ENCODE results near the gene IDUA.
A peak's percentile ranks its signal among the peaks of the same experiment; 100 is the strongest.
"Not testable (repeated sequence)": the region's sequence is repeated elsewhere in the genome, so short reads cannot be mapped to it uniquely, and the experiment has no call there.

IDUA gene

GRCh38 chr4:988726-989721, 2.2 kb downstream of the IDUA start:
- no peak for DNase-seq

- no peak for DNase-seq
These were observed 3.1 kb downstream of the IDUA start for GRCh38 chr4:989722-990471.

- DNase-seq: no peak
These were observed 4.0 kb downstream of the IDUA start for GRCh38 chr4:990746-991367.

- no peak for DNase-seq
These were observed 4.8 kb downstream of the IDUA start for GRCh38 chr4:991451-992296.

GRCh38 chr4:992297-993110, 5.7 kb downstream of the IDUA start:
- peak; percentile 26 for DNase-seq

- no peak for DNase-seq
These were observed 6.5 kb downstream of the IDUA start, which contains the start of gene SLC26A1 for GRCh38 chr4:993111-994029. TSS of gene SLC26A1 (minus strand) at chr4:993404. CDS start at chr4:991703, 1,701 bp downstream.

DNA sequence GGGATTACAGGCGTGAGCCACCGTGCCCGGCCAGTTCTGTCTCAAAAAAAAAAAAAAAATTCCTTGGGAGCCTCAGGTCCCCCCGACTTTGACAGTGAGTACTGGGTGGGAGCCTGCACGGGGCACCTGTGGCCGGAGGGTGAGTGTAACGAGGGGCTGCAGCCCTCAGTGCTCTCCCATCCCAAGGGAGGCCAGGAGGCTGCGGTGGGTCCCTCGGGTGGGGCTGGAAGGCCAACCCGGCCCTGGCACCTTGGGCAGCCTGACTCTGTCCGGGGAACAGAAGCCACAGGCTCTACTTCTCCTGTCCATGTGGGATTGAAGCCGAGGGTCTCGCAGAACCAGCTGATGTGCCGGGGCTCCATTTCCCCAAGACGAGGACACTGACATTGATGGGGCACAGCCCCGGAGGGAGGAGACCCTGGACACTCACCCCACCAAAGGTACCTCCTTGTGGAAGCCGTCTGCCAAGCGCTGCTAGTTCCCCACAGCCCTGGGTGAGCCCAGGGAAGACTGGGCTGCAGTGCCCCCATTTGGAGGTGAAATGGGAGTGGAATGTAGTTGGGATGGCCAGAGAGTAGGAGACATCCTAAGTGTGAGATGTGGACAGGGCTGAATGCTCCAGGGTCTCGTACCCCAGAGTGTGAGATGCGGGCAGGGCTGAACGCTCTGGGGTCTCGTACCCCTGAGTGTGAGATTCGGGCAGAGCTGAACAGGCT, 8.6 kb downstream of the IDUA start:
- no peak for DNase-seq

- DNase-seq: no peak
These were observed 9.5 kb downstream of the IDUA start for GRCh38 chr4:996030-996996.

GRCh38 chr4:996997-997374, 10.1 kb downstream of the IDUA start:
- no peak for DNase-seq

GRCh38 chr4:997375-998071, 10.7 kb downstream of the IDUA start:
- no peak for DNase-seq

- no peak for DNase-seq
These were observed 11.3 kb downstream of the IDUA start for GRCh38 chr4:998096-998691.

DNA sequence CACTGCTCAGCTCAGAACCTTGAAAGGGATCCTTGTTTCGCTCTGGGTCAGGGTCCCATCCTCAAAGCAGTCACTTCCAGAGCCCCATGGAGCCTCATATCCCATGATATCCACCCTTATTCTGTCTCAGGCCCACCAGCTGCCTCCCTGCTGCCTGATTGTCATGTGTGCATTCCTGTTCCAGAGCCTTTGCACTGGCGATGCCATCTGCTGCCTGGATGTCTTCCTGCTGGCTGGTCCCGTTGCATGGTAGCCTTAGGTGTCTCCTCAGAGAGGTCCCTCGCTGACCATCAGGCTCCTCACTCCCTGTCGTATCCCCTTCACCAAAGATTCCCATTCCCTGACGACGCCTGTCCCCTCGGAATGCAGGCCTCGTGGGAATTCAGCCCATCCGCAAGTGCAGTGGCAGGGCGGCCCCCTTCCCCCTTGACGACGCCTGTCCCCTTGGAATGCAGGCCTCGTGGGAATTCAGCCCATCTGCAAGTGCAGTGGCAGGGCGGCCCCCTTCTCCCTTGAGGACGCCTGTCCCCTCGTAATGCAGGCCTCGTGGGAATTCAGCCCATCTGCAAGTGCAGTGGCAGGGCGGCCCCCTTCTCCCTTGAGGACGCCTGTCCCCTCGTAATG, 12.5 kb downstream of the IDUA start:
- not testable (repeated sequence) for DNase-seq

DNA sequence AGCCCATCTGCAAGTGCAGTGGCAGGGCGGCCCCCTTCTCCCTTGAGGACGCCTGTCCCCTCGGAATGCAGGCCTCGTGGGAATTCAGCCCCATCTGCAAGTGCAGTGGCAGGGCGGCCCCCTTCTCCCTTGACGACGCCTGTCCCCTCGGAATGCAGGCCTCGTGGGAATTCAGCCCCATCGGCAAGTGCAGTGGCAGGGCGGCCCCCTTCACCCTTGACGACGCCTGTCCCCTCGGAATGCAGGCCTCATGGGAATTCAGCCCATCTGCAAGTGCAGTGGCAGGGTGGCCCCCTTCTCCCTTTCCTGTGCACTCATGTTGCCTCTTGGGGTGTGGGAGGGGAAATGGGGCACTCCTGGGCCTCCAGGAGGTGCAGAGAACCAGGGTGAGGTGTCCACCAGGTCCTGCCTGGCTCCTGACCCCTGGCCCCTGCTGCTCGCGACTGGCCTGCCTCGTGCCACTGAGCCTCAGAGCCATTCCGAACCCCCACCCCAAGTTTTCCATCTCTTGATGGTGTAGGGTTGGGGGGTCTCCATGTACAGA, 13.1 kb downstream of the IDUA start:
- no peak for DNase-seq

GRCh38 chr4:1000686-1001260, 13.9 kb downstream of the IDUA start:
- no peak for DNase-seq

DNA sequence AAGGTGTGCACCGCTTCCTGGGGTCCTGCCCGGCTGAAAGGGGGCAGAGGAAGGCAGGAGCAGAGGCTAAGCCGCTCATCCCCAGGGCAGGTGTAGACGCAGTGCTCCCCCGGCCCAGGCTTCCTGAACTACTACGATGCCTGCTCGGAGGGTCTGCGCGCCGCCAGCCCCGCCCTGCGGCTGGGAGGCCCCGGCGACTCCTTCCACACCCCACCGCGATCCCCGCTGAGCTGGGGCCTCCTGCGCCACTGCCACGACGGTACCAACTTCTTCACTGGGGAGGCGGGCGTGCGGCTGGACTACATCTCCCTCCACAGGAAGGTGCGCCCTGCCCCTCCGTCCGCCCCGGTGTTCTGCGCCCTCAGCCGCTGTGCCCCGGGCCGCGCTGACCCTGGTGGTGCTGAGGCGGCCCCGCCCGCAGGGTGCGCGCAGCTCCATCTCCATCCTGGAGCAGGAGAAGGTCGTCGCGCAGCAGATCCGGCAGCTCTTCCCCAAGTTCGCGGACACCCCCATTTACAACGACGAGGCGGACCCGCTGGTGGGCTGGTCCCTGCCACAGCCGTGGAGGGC, 14.8 kb downstream of the IDUA start:
- DNase-seq: no peak

- no peak for DNase-seq
These were observed 15.3 kb downstream of the IDUA start for GRCh38 chr4:1002131-1002630.

Measured in RPMI8226 (cell line).